Transverse colon (tissue), 4 donors: ENCODE results near the gene NAALAD2. TPM values are rescaled to one million over a fixed set of nuclear protein-coding genes. Genes with fewer than 3 reads are reported as not detected.
A peak's percentile ranks its signal among the peaks of the same experiment; 100 is the strongest.

Experiments used
- DNase-seq: peaks from one replicate; pipeline ENCODE4 v3.0.0-alpha.2; 2019
- H3K27ac ChIP-seq, 4 donors: fragments of 200-600 bp; sonication (generic); 2 replicates each; pipeline ENCODE4 v1.5.1; 2016 to 2018; ENCODE audit warnings: inconsistent platforms in 4 of 4
- H3K27me3 ChIP-seq: fragments of 200-600 bp; sonication (generic); 2 replicates; pipeline ENCODE4 v1.5.1; 2017; ENCODE audit warnings: inconsistent platforms
- H3K36me3 ChIP-seq, 4 donors: fragments of 200-600 bp; sonication (generic); 2 replicates each; pipeline ENCODE4 v1.5.1; 2017 to 2019; ENCODE audit warnings: inconsistent platforms in 4 of 4
- H3K4me1 ChIP-seq, 4 donors: fragments of 200-600 bp; sonication (generic); 2 replicates each; pipeline ENCODE4 v1.5.1; 2017 to 2020; ENCODE audit warnings: inconsistent platforms in 4 of 4
- H3K4me3 ChIP-seq, 4 donors: fragments of 200-600 bp; sonication (generic); 1 replicate in 1 of 4; 2 replicates in 3 of 4; pipeline versions ENCODE4 v1.5.1 to v1.6.1; 2017 to 2019; ENCODE audit warnings: inconsistent platforms in 4 of 4
- H3K9me3 ChIP-seq, 2 donors: fragments of 200-600 bp; sonication (generic); 2 replicates each; pipeline ENCODE4 v1.5.1; 2017 to 2019; ENCODE audit warnings: inconsistent platforms in 2 of 2
- CTCF ChIP-seq, 5 experiments: fragments of 200-600 bp in 3 of 5; fragments of 450-650 bp in 2 of 5; sonication (generic) in 3 of 5; IDR thresholded peaks; 1 replicate in 2 of 5; 2 replicates in 3 of 5; pipeline ENCODE4 v1.5.1; 2016 to 2017; ENCODE audit warnings: antibody characterized with exemption in 5 of 5, inconsistent platforms in 3 of 5, mild to moderate bottlenecking in 2 of 5, moderate library complexity in 1 of 5
- EP300 ChIP-seq: sonication (generic); formaldehyde crosslinking; IDR thresholded peaks from one replicate; pipeline ENCODE4 v1.6.1; 2017; ENCODE audit warnings: antibody characterized with exemption, low read depth
- POLR2A ChIP-seq: fragments of 450-650 bp; IDR thresholded peaks from one replicate; pipeline ENCODE4 v1.6.1; 2016; ENCODE audit warnings: antibody characterized with exemption, mild to moderate bottlenecking, moderate library complexity
- POLR2AphosphoS5 ChIP-seq, 3 donors: sonication (generic); formaldehyde crosslinking; IDR thresholded peaks; one replicate each; pipeline ENCODE4 v1.6.1; 2016; ENCODE audit warnings: antibody characterized with exemption in 3 of 3
- WGBS, 2 donors: methylation state at CpG; one replicate each; pipeline ENCODE4 v1.1.5; 2018; ENCODE audit warnings: low coverage in 1 of 2; 5-methylcytosine and 5-hydroxymethylcytosine counted together
- in situ Hi-C, 4 donors: fragments of 200-750 bp; cut with MboI; loops; one replicate each; pipeline versions ENCODE4 v1.15.0 to v1.15.1; 2017; ENCODE audit warnings: low sequenced_read_pairs in 3 of 4, low pct_ligation_motif_present in 1 of 4, low pct_unique_long_range_greater_than_20kb in 1 of 4
- intact Hi-C: fragments of 100-400 bp; cut with DNase I; formaldehyde crosslinking; loops from one replicate; pipeline ENCODE4 v1.15.1; 2023; ENCODE audit warnings: low total_unique reads
- total RNA-seq, 4 donors: library from RNA; depleted of rRNA; stranded (reverse); fragments of >200 nt; gene quantifications; one replicate each; pipeline ENCODE4 v1.1.0, GENCODE V29; 2016

The NAALAD2 gene
- total RNA-seq, 4 donors from 2014 or later = 0.55 to 1.3 TPM; not detected in 2

- WGBS, 2 donors = 5 to 8% methylated on average over 11 to 16 of the region's 16 CpGs
- H3K4me1 ChIP-seq = peaks cover 11 to 38% (median 14%) of the 10 kb centered on the region in 4 donors
- in situ Hi-C loops = no loop called here
- peak overlapping the region; percentile 90 to 95 (median 92) for H3K27ac ChIP-seq
- intact Hi-C loops = no loop called here
- H3K4me3 ChIP-seq = peak overlapping the region; percentile 68 to 95 (median 81)
- no peak for DNase-seq
- peaks cover 0 to 2% (median 0%) of the 10 kb centered on the region in 4 donors for H3K36me3 ChIP-seq
- no peaks in the 10 kb centered on the region for H3K9me3 ChIP-seq
- TF ChIP-seq POLR2AphosphoS5 (IDR thresholded peaks at IDR 0.05) (no peak), CTCF (IDR thresholded peaks at IDR 0.05) (no peak)
- no peaks in the 10 kb centered on the region for H3K27me3 ChIP-seq
Measured at GRCh38 chr11:90221803-90222458, 87.5 kb downstream of the NAALAD2 start.

GRCh38 chr11:90222459-90223247, 88.2 kb downstream of the NAALAD2 start, which contains the start of gene CHORDC1:
CHORDC1 (minus strand) TSS chr11:90223049; CDS start chr11:90222954, 95 bp downstream.
- 1% methylated on average over 58 of the region's 71 CpGs; no CpG with 5 or more reads in 1 of the 2 donors for WGBS, 2 donors
- peak within 1 kb of the TSS; percentile 68 to 95 (median 81) for H3K4me3 ChIP-seq
- H3K27me3 ChIP-seq = no peaks in the 10 kb centered on the region

GRCh38 chr11:90223248-90223585, 88.8 kb downstream of the NAALAD2 start:
- in situ Hi-C loops = no loop called here
- intact Hi-C loops = no loop called here
- peak overlapping the region; percentile 90 to 95 (median 92) for H3K27ac ChIP-seq
- TF ChIP-seq POLR2AphosphoS5 (IDR thresholded peaks at IDR 0.05) = no peak
- TF ChIP-seq EP300 = no peak
- no peak for TF ChIP-seq CTCF (IDR thresholded peaks at IDR 0.05)
- no peak for TF ChIP-seq POLR2A
- peaks cover 11 to 38% (median 14%) of the 10 kb centered on the region in 4 donors for H3K4me1 ChIP-seq
- no peaks in the 10 kb centered on the region for H3K36me3 ChIP-seq
- WGBS, 2 donors = 0 to 1% methylated on average over 5 to 12 of the region's 12 CpGs
- peak overlapping the region; percentile 68 to 95 (median 81) for H3K4me3 ChIP-seq
- no peaks in the 10 kb centered on the region for H3K27me3 ChIP-seq
- no peaks in the 10 kb centered on the region for H3K9me3 ChIP-seq
- no peak for DNase-seq

More at GRCh38 chr11:90222459-90223247, 88.2 kb downstream of the NAALAD2 start, which contains the start of gene CHORDC1:
- H3K27ac ChIP-seq = peak within 1 kb of the TSS; percentile 90 to 95 (median 92)
- peaks cover 11 to 38% (median 14%) of the 10 kb centered on the region in 4 donors for H3K4me1 ChIP-seq
- no peaks in the 10 kb centered on the region for H3K36me3 ChIP-seq
- TF ChIP-seq POLR2AphosphoS5 (IDR thresholded peaks at IDR 0.05) = peak; percentile 94 to 99 (median 97)
- peak; percentile 87 for TF ChIP-seq POLR2A
- TF ChIP-seq CTCF (IDR thresholded peaks at IDR 0.05) = no peak
- intact Hi-C loops (no loop called here), in situ Hi-C loops (no loop called here)
- no peaks in the 10 kb centered on the region for H3K9me3 ChIP-seq
- DNase-seq = peak; percentile 96

- intact Hi-C loops (no loop called here), in situ Hi-C loops (no loop called here)
- no peak for DNase-seq
- Histone ChIP-seq H3K27me3 (no peaks in the 10 kb centered on the region), H3K27ac (no peak overlapping the region), H3K4me3 (no peak overlapping the region), H3K9me3 (no peaks in the 10 kb centered on the region), H3K4me1 (peaks cover 0 to 12% (median 7%) of the 10 kb centered on the region in 4 donors), H3K36me3 (no peaks in the 10 kb centered on the region)
- 100% methylated on average over 1 to 3 of the region's 3 CpGs for WGBS, 2 donors
- TF ChIP-seq CTCF (IDR thresholded peaks at IDR 0.05) = no peak
- TF ChIP-seq EP300 = no peak
- no peak for TF ChIP-seq POLR2A
- no peak for TF ChIP-seq POLR2AphosphoS5 (IDR thresholded peaks at IDR 0.05)
Measured at GRCh38 chr11:90228056-90228455, 93.6 kb downstream of the NAALAD2 start.
